GM12872 (cell line): ENCODE data around the gene ACSF3.

Source experiments
- TF ChIP-seq, protein P1 (sequence below): IDR thresholded peaks from 3 replicates; pipeline ENCODE4 v1.5.1; 2011; ENCODE audit warnings: low read depth, mild to moderate bottlenecking, low read length, moderate library complexity; ENCODE audit not compliant: insufficient read depth

The ACSF3 gene

DNA sequence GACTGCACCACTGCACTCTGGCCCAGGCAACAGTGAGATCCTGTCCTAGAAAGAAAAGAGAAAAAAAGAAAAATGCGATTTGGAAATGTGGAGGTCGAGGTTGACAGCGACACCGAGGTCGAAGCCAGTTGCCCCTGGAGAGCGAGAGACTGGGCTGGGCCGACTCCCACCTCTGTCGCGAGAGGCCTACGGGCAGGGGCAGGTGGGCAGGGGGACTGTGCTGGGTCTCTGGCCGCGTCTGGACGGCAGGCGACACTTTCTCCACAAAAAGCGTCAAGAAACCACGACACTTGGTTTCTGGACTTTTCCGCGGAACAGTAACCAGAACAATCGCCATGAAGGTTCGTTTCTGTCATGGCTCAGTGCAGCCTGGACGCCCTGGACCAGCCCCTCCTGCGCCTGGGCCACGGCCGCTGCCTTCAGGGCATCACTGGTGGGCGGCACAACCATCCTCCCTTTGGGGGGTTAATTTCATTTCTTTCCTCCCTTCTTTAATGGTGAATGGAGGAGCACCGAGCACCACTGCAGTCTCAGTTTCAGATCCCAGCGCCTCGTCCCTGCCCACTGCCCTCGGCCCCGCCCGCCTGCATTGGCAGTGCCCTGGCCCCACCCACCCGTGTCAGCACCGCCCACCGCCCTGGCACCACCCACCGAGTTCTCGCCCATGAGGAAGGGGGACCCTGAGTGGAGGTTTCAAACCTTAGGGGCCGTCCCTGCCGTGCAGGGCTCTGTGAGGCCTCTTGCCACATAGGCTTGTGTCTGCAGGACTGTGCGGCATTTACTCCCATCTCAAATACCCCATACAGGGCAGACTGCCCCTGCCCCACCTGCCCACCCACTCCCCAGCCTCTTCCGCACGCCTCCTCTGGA, 59.4 kb downstream of the ACSF3 start:
- TF ChIP-seq, protein P1, sequence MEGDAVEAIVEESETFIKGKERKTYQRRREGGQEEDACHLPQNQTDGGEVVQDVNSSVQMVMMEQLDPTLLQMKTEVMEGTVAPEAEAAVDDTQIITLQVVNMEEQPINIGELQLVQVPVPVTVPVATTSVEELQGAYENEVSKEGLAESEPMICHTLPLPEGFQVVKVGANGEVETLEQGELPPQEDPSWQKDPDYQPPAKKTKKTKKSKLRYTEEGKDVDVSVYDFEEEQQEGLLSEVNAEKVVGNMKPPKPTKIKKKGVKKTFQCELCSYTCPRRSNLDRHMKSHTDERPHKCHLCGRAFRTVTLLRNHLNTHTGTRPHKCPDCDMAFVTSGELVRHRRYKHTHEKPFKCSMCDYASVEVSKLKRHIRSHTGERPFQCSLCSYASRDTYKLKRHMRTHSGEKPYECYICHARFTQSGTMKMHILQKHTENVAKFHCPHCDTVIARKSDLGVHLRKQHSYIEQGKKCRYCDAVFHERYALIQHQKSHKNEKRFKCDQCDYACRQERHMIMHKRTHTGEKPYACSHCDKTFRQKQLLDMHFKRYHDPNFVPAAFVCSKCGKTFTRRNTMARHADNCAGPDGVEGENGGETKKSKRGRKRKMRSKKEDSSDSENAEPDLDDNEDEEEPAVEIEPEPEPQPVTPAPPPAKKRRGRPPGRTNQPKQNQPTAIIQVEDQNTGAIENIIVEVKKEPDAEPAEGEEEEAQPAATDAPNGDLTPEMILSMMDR: no peak

DNA sequence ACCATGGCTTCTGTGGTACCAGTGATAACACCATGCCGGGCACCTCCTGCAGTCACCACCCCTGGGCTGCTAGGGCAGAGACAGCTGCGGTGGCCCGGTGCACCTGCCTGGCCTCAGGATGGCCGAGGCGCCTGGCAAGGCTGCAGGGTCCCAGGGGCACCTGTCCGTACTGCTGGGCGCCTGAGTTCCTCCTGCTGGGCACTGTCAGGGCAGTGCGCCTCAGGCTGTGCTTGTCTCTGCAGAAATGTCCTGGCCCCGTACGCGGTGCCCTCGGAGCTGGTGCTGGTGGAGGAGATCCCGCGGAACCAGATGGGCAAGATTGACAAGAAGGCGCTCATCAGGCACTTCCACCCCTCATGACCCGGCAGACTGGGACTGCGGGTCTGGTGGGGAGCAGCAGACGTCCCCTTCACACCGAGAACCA, 60.2 kb downstream of the ACSF3 start:
- TF ChIP-seq, protein P1: no peak

DNA sequence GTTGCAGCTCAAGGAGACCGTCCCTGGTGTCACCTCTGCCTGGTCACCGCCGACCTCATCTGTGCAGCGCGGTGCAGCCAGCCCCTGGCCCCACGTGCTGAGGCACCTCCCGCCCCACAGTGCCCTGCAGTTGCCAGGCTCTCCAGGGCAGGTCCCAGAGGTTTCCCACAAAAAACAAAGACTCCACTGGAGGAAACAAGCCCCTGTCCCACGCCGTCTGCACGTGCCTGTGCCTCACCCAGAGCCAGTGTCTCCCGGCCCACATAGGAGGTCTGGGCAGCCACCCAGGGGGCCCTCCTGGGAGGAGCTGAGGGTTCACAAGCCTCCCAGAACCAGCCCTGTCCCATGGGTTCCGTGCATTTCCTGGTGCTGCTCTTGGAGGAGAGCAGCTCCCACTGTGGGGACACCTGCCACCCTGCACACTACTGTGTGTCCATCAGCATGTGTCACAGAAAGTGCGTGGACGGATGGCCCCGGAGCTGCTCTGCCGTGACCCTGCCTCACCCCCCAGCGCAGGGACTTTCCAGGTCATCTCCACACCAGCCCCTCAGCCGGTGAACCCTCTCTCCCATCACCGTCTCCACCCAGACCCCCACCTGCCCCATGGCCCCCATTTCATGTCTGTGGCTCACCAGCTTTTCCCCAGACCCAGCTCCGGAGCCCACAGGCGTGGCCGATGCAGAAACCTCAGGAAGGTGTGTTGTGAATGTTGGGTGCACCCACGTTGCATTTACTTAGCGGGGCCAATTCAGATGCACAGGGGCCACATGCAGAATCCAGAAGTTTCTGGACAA, 60.9 kb downstream of the ACSF3 start:
- TF ChIP-seq, protein P1: no peak

DNA sequence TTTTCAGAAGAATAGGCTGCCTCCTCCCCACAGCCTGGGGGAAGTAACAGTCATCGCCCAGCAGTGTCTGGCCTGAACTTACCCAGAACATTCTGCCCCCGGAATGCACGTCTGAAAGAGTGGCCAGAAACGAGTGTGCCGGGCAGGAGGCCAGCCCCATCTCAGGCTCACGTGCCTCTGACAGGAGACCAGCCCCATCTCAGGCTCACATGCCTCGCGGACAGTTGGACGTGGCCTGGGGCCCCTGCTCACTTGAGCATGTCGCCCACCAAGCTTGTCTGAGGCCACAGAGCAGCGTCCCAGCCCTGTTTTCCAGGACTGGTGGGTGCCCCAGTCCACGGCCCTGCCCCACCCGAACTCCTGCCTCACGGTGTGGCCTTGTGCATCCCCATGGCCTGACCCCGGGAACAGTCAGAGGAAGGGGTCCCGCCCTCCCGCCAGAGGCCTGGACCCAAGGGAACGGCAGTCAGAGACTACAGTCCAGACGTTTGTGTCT, 61.6 kb downstream of the ACSF3 start:
- TF ChIP-seq, protein P1: no peak

DNA sequence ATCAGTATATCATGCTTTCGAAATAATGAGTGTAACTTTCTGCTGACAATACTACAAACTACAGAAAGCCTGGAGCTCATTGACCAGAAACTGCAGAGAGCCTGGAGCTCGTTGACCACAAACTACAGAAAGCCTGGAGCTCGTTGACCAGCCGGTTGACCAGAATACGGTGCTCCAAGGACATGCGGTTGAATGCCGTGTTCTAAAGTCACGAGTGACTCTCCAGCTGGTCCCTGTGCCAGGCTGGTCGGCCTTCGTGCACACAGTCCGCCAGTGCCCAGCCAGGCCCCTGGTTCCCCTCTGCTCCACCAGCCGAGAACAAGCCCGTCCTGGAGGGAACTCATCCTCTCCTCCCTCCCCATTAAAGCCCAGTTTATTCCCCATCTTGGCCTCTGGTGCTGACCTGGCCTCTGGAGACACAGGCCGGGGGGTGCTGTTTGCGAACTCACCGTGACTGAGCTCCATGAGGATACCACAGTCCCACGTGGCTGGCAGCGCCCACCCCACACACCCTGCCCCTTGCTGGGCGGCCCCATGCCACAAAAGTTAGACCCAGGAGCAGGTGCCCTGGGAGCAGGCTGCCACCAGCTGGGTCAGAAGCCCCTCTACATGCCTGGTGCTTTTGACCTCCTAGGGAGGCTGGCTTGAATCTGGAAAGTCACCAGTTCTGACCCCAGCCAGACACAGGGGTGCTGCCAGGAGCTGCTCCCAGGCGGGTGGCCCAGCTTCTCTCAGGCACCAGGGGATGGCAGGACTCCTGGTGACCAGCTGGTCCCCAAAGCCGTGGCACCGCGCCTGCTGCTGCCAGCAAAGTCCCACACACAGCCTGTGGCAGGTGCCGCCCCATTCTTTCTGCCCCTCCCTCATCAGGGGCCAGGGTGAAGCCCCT, 62.4 kb downstream of the ACSF3 start:
- TF ChIP-seq, protein P1: no peak

DNA sequence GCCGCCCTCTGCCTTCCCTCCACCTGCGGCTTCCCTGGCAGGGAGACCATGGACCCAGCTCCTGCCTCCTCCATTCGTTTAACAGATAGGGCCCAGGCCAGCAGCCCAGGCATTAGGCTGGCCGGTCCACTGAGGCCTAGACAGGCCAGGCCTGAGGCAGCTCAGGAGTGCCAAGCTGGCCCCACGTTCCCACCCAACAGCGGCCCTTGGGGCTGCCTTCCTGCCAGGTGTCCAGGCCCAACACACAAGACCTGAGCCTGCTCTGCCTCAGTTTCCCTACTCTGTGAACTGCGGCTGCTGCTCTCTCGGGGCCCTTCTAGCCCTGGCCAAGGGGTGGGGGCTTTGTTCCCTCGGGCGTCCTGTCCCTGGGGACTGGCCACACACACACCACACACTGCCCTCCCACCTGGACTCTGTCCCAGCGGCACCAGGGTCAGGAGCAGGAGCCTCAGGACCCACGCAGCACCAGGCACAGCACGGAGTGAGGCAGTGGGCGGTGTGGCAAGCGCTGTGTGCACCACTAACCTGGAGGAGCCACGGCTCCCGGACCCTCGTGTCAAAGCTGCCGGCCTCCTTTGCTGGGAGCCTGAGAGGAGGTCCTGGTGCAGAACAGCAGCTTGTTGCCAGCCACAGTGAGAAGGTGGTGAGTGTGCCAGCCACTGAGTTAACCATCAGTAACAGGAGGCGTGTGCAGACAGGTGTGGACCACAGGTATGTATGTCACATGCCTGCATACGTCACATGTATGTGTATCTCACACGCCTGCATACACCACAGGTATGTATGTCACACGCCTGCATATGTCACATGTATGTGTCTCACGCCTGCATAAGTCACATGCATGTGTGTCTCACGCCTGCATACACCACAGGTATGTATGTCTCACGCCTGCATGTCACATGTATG, 63.3 kb downstream of the ACSF3 start:
- TF ChIP-seq, protein P1: no peak
